HG02623 (cell line): ENCODE data around the gene LZTS2.

Experiments used
- ATAC-seq: cut with Tn5 transposase; IDR thresholded peaks from one replicate; pipeline ENCODE4 v1.9.1; 2021; ENCODE audit warnings: moderate library complexity; ENCODE audit not compliant: unreplicated experiment

Gene LZTS2

GRCh38 chr10:101050208-101051069 lies 50.8 kb downstream of the LZTS2 start:
- no peak for ATAC-seq

GRCh38 chr10:101052285-101052684 lies 52.7 kb downstream of the LZTS2 start:
- ATAC-seq, result no peak

- no peak for ATAC-seq
These were observed 53.9 kb downstream of the LZTS2 start for GRCh38 chr10:101053516-101053915.

- no peak for ATAC-seq
These were observed 54.7 kb downstream of the LZTS2 start for GRCh38 chr10:101054351-101054750.

GRCh38 chr10:101054876-101055275 lies 55.3 kb downstream of the LZTS2 start:
- ATAC-seq, result no peak

- ATAC-seq, result no peak
These were observed 55.8 kb downstream of the LZTS2 start for GRCh38 chr10:101055411-101055810.

GRCh38 chr10:101056365-101057151 lies 57.0 kb downstream of the LZTS2 start:
- no peak for ATAC-seq
